8988T (cell line): Measurements from ENCODE around the gene ARHGEF1.
"Not testable (repeated sequence)": the region's sequence is repeated elsewhere in the genome, so short reads cannot be mapped to it uniquely, and the experiment has no call there.

Source experiments
- DNase-seq: peaks from one replicate; pipeline ENCODE4 v3.0.0; 2011

The ARHGEF1 gene

DNA sequence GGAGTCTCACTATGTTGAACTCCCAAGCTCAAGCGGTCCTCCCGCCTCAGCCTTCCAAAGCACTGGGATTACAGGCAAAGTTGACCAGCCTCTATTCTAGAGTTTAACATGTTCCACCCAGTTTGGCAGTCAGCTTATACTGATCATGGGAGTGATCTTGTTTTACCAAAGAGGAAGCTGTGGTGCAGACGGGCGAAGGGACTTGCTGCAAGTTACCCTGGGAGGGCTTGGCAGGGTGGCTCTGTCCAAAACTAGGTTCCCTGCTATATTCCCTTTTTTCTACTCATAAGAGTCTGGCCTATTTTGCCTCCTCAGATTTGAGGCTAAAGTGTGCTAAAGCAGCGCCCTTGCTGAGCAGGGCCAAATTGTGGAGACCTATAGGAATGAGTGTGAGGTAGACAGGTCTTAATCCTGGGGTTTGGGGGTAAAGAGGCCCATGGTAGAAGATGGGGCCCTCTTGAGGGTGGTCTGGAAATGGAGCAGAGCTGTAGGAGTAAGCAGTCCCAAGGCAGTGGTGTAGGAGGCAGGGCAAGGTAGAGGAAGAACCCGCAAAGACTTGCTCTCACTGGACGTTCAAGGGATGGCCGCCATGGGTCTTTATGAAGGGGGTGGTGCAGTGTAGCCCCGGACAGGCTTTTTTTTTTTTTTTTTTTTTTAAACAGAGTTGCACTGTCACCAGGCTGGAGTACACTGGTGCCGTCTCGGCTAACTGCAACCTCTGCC is 19.6 kb upstream of the ARHGEF1 start:
- DNase-seq, result no peak

DNA sequence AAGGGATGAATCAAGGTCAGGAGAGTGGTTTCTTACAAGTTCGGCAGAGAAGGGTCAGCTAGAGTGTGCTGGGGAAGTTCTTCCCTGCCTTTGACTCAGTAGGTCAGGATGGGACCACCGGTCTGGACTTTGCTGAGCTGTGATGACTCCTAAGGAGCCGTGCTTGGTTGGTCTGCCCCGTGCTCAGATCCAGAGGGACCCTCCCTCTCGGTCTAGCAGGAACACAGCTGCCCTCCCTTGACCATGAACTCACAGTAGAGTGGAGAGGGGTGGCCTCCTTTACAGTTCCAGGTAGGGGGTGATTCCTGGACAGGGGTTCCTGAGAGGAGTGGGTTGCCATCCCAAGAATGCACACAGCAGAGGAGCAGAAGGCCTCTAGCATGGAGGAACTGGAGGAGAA is 18.6 kb upstream of the ARHGEF1 start:
- no peak for DNase-seq

DNA sequence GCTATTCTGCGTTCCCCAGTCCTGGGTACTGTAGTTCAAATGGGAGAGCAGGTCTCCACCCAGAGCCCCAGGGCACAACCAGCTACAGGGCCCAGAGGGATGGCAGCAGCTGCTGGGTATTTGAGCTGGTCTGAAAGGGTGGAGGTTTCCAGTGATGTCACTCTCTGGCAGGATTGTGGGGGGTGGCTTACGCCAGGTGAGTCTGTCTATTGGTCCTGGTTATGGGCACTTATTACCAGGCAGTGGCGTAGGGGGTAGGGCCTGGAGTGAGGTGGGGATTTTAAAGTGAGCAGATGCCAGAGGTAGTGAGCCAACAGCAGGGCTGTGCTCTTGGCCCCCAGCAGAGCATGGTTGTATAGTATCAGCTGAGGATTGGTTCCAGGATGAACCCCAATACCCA is 16.7 kb upstream of the ARHGEF1 start:
- DNase-seq, result no peak

DNA sequence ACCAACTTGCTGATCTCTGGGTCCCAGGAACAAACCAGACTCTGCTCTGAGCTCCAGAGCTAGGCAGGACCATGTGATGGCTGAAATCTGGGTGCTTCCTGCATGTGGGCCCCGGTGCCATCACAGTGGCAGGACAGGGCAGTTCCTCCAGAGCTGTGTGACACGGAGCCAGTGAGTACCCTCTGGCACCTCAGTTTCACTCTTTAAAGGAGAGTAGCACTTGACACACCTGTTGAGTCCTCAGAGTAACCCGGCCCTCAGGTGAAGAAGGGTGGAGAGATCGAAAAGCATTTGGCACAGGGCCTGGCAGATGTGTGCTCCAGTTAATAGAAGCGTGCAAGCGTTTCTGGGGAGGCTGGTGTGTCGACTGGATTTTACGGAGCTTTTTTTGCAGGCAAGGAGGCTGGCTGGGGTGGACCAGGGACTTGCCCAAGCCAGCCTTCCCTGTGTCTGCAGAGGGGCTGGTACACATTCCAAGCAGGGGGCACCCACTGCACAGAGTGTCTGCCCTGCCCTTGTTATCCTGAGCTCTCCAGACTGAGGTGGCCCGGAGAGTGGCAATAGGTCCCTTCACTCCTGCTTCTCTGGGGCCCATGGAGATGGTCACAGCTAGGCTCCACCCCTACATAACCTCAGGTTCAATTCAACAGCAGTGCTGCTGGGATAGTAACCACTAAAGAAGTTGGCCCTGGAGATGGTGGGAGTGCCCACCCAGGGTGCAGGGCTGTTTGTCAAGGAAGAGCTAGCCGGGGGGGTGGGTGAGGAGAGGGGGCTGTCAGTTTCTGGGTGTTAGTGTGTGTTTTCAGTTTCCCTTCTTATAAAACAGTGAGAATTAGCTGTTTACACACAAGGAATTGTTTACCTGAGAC is 14.6 kb upstream of the ARHGEF1 start:
- no peak for DNase-seq

DNA sequence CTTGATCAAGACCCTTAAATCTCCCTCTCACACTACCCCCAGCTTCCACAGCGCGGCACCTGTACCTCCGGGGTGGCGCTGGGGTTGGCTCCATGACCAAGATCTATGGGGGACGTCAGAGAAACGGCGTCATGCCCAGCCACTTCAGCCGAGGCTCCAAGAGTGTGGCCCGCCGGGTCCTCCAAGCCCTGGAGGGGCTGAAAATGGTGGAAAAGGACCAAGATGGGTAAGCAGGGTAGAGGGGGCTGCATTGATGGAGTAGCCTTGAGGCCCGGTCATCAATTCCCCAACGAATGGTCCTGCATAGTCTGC is 14.0 kb upstream of the ARHGEF1 start:
- no peak for DNase-seq

DNA sequence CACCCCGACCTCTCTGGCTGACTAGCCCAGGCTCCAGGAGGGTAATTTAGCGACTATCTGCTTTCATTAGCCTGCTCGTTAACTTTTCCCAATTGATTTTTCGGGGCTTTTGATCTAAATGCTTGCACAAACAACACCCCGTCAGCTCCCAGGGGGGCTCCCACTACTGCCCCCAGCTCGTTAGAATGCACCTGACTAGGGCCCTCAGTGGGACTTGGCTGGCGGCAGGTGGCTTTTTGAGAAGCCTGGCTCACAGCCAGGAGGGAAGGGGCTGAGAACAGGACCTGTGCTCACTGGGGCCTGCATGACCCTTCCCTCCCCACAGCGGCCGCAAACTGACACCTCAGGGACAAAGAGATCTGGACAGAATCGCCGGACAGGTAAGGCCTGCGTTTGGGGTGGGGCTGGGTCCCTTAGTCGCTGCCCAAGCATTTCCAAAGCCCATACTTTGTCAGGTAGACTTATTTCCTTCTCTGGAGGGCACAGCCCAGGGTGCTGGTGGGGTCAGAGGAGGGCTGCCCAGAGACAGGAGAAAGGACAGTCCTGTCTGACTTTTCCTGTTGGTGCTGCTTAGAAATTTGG is 13.5 kb upstream of the ARHGEF1 start:
- no peak for DNase-seq

DNA sequence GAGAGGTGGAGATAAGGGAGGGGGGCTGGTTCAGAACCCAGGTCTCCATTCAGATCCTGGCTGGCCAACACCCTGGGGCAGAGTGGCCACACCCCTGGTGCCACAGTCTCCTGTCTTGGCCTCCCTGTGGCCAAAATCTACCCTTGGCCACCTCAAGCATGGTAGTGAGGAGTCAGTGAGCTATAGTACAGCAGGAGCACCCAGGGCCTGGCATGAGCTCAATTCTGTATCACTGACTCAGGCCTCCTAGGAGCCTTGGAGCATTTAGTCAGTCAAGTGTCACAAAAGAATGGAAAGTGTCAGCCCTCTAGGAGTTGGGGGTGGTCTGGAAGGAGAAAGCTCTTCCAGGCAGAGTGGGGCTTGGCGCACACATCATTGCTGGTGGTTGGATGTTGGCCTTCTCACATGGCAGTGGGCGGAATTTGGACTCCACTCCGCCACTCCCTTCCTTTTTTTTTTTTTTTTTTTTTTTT is 12.5 kb upstream of the ARHGEF1 start:
- DNase-seq, result no peak

DNA sequence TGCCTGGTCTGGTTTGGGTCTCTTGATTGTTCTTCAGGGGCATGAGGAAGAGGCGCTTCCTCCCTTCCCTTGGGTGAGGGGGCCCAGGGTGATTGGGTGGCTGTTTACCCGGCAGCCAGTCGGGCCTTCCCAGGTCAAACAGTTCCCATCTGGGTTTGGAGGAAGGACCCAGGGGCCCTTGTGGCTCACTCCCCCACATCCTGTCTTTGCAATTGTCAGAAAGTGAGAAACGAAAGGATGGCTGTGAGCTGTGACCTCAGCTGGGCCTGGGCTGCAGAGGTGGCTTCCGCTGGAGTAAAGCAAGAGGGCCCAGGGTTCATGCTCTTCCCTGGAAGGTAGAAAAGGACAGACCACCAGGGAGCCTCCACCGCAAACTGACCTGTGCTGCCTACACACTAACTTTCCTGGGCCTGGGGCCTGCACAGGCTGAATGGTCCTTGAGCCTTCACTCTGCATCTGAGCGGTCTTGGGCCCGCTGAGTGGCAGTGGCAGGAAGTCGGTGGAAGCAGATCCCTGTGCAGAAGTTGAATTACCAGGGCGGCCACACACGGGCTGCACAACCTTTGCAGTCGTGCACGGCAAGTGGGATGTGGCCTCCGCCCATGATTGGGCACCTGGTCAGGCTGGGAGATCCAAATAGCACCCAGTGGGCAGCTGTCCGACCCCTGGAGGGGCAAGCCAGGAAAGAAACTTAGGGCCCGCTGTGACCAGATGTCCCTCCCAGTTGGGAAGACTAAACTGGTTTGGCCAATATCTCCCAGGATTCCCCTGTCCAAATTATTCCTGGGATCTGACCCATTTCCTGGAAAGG is 11.2 kb upstream of the ARHGEF1 start:
- DNase-seq, result no peak

DNA sequence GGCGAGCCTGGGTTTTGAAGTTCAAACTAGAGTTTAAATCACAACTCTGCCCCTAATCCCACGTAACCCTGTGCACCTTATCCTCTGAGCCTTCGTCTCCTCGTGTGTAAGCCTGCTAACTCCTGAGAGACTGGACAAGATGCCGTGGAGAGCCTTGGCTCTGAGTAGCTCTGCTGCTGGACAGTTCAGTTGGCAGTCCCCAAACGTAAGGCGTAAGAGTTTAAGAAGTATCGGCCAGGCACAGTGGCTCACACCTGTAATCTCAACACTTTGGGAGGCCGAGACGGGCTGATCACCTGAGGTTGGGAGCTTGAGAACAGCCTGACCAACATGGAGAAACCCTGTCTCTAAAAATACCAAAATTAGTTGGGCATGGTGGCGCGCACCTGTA is 10.6 kb upstream of the ARHGEF1 start:
- no peak for DNase-seq

DNA sequence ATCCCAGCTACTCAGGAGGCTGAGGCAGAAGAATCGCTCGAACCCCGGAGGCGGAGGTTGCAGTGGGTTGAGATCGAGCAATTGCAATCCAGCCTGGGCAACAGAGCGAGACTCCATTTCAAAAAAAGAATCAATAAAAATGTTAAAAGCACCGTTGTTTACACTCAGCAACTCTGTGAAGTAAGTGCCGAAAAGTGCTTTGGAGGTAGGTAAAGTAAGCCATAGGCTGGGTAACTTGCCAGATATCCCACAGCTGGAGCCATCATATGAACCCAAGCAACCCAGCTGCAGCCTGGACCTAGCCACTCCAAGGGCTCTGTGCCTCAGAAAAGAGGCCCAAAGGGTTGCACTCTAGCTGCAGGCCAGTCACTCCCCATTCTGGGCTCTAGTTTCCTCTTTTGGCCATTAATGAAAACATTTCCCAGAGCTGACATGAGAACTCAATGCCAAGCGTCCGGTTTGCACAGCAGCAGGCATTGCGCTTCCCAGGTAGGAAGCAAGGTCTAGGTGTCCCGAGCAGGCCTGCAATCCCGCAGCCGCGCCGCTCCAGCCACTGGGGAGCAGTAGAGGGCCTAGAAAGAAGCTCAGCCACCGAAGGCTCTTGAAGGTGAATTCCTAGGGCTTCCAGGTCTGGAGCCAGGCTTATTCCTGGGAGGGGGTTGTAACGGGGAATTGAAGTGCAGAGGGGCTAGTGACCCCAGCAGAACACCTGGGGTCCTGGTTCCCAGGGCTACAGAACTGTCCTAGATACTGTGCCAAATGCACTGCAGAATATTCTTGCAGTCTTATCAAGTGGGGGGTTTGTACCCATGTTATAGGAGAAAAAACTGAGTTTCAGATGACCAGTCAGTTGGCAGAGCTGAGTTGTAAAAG is 10.0 kb upstream of the ARHGEF1 start:
- peak; percentile 45 for DNase-seq

DNA sequence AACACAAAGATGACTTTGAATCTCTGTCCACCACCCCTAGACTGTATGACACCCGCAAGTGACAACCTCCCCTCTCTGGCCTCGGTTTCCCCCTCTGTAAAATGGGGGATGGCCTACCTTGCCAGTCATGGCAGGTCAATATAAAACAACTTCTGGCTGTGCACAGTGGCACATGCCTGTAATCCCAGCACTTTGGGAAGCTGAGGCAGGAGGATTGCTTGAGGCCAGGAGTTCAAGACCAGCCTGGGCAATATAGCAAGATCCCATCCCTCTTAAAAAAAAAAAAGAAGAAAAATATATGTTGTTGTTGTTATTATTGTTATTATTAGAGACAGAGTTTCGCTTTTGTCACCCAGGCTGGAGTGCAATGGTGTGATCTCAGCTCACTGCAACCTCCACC is 7.0 kb upstream of the ARHGEF1 start:
- DNase-seq, result not testable (repeated sequence)

DNA sequence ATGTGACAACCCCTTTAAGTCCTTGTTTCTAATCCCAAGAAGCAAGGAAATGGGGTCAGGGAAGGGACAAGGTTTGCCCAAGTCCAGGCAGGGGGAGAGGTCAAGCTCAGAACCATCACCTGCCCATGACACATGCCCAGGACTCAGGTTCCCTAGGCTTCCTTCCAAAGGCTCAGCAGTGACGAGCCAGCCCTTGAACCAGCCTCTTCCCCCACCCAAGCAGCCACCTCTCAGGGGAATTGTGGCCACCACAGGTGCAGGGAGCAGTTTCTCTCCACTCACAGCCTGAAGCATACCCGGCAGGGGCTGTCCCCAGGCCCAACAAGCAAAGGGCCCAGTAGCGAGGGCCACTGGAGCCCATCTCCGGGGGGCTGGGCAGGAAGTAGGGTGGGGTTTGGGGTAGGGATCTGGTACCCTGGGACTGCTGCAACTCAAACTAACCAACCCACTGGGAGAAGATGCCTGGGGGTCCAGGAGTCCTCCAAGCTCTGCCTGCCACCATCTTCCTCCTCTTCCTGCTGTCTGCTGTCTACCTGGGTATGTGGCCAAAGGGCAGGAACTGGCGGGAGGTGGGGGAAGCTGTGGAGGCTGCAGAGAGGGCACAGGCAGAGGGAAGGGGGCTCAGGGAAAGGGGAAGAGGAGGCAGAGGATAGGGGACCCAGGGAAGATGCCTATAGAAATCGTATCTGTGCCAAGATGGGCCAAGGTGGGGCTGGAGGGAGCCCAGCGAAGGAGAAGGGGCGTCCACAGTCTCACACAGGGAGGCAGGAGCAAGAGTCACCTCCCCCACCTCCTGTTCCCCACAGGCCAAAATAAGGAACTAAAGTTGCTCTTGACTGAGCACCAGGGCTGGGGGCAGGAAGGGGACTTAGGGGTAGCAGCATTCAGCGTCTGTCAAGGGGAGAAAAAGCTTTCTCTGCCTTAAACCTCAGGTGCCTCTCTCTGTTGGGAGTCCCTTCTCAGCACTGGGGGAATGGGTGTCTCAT is 5.8 kb upstream of the ARHGEF1 start, which contains the start of gene CD79A:
CD79A (plus strand) TSS at position 433 of the 986 bp plus-strand sequence; CDS start at position 459, 26 bp downstream.
- DNase-seq, result no peak

DNA sequence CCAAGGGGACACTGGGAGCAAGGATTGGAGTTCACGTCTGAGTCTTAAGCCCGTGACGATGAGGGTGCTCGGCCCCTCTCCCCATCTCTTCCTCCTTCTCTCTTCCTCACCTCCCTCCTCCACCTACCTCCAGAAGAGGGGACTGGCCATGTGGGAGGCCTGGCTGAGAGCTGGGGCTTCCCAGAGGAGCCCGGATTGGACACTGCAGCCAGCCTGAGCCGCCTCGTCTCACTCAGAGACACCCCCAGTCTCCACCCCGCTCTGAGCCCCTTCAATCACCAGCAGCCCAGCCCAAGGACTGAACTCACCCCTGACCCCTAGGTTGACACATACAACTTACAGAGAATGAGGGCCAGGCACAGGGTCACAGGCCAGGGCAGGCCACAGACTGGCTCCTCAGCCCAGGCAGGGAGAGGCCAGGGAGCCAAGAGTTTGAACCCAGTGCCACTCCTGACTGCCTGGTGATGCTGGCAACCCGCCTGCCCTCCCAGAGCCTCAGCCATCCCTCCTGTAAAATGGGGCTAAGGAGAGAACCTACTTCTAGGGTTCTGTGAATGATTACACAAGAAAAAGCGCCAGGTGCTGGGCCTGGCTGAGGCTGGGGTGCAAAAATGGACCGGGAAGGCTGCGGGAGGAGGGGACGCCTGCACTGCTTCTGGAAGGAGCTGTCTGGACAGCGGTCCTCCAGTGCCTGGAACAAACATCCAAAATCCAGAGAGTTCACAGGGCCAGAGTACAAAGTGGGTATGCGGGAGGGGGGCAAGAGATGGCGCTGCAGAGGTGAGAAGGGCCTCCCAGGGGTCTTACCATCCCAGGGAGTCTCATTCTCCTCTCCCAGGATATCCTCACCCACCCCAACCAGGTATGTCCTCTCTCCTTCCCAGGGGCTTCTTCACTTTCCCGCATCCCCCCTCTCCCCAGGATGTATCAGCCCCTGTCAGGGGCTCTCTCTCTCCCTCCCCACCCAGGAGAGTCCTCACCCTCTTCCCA is 4.8 kb upstream of the ARHGEF1 start:
- DNase-seq, result no peak

DNA sequence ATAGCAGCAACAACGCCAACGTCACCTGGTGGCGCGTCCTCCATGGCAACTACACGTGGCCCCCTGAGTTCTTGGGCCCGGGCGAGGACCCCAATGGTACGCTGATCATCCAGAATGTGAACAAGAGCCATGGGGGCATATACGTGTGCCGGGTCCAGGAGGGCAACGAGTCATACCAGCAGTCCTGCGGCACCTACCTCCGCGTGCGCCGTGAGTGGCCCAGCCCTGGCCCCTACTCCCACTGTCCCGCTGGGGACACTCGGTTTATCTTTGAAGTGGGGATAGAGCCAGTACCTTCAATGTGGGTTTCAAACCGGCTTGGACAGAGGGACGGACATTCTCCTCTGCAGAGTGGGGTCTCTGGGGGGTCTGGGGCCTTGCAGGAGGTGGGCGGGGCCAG is 3.9 kb upstream of the ARHGEF1 start:
- DNase-seq, result no peak

DNA sequence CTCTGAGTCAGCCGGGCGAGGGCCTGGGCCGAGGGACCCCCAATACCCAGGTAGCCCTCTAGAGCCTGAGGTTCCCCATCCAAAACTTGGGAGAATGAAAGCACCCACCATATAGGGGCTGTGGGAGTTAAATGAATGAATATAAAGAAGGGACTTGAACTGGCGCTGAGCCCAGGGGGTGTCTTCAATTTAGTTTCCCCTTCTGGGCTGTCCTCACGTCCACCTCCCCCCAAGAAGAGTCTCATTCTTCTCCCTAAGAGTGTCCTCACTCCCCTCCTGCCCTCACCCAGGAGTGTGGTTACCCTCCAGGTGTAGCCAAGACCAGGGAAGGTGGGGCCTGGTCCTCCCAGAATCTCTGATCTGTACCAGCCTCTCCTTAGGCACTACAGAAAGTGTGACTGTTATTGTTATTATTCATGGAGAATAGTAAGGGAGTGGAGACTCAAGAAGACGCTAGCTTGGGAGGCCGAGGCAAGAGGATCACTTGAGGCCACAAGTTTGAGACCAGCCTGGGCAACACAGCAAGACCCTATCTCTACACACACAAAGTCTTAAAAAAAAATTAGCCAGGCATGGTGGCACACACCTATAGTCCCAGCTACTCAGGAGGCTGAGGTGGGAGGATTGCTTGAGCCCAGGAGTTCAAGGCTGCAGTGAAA is 3.2 kb upstream of the ARHGEF1 start:
- no peak for DNase-seq

DNA sequence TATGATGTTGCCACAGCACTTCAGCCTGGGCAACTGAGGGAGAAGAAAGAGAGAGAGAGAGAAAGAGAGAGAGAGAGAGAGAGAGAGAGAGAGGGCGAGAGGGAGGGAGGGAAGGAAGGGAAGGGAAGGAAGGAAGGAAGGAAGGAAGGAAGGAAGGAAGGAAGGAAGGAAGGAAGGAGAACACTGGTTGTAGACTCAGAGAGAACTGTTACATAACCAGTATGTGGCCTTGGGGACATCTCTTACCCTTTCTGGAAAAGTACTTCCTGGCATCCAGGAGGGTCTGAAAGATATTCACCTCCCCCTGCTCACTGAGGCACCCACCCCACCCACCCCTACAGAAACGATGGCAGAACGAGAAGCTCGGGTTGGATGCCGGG is 2.7 kb upstream of the ARHGEF1 start:
- no peak for DNase-seq

DNA sequence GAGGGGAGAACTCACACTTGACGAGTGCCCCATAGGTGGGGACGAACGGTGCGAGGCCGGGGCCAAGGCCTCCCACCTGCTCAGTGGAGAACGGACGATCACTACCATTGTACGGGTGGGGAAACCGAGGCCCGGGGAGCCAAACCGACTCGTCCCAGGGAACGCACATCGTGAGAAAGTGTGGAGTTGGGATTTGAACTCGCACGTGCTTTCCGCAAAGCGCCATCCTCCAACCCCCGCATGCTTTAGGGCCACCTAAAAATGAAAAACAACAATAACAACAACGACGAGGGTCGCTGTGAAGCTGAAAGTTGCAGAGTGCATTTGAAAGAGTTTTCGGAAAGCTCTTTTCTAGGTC is 458 bp downstream of the ARHGEF1 start:
- DNase-seq, result no peak

DNA sequence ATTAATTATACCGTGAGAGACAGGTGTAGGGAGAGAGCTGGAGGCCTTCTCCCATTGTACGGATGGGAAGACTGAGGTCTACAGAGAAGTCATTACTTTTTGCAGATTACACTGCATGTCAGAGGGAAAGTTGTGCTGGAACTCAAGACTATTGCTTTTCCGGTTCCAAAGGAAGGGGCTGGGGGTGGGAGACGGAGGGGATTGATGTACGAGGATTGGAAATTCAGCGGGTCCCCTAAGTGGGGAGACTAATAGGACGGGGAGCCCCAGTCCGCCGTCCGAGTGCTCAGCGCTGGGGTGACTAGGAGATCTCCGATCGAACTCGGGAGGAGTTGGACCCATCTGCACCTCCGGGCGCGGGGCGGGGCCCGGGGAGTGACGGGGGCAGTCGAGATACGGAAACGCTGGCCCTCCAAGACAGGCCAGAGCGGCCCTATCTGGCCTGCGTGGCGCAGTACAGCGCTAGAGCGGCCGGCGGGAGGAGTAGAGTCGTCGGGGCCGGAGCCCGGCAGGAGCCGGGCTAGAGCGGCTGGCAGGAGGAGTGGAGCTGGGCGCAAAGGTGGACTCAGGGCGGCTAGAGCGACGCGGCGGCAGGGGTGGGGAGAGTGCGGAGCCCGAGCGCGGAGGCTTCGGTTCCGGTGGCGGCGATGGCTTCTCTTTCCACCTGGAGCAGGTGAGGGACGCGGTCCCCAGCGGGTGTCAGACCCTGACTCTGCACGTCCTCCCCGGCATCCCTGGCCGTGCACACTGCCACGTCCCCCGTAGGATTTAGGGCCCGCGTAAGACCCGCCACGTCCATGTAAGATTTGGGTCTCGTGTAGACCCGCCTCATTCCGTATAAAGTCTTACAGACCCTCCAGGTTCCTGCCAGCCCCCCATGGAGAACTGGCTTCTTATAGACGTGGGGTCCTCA is 1.1 kb downstream of the ARHGEF1 start:
- DNase-seq, result peak; percentile 96
